HepG2 (cell line): ENCODE measurements around the gene ADSL. TPM values are rescaled to one million over a fixed set of nuclear protein-coding genes. Genes with fewer than 3 reads are reported as not detected.

Experiments
- ATAC-seq: fragments of 200-7000 bp; cut with Tn5 transposase; 3 replicates; pipeline ENCODE4 v1.9.1; 2020; ENCODE audit warnings: mild to moderate bottlenecking, moderate library complexity
- BruUV-seq: library from RNA; stranded (reverse); fragments of 400-500 nt; replicated peaks from 2 replicates; lab custom pipeline; 2021; lab: Mats Ljungman, UMichigan
- CTCF ChIA-PET: fragments of 300-600 bp; formaldehyde crosslinking; extraction: SDS; loops from one replicate; lab custom pipeline; 2021; ENCODE audit warnings: low total read pairs, inconsistent platforms, low intra/inter-chr PET ratio; lab: Yijun Ruan, JAX
- POLR2A ChIA-PET: fragments of 350-600 bp; sonication (Branson Sonifier 250); formaldehyde crosslinking; loops from one replicate; lab custom pipeline; 2020; ENCODE audit warnings: antibody characterized with exemption, inconsistent platforms; lab: Yijun Ruan, JAX
- DNase-seq: peaks from one replicate; pipeline ENCODE4 v3.0.0-alpha.2; 2015; ENCODE audit warnings: low spot score
- FAIRE-seq: peaks from 3 replicates; lab custom pipeline; 2011; peaks lifted over from hg19 to GRCh38; lab: Jason Lieb, UNC
- H2AFZ ChIP-seq: one replicate; pipeline ENCODE4 v1.6.1; 2011; ENCODE audit warnings: low read length, inconsistent platforms
- H3K27ac ChIP-seq: fragments of 300-600 bp; 3 replicates; pipeline ENCODE4 v1.8.0; 2011; ENCODE audit warnings: mixed run types, mild to moderate bottlenecking, mixed read lengths, low read length, inconsistent platforms; ENCODE audit not compliant: insufficient read depth; ENCODE audit errors: extremely low read length
- H3K27me3 ChIP-seq, 2 experiments: fragments of 200-600 bp in 1 of 2; 2 replicates in 1 of 2; 3 replicates in 1 of 2; pipeline versions ENCODE4 v1.6.0 to v1.8.0; 2011; ENCODE audit warnings: low read length in 2 of 2, mild to moderate bottlenecking in 2 of 2, moderate library complexity in 2 of 2, inconsistent platforms in 1 of 2; ENCODE audit not compliant: insufficient read depth in 2 of 2, control insufficient read depth in 1 of 2
- H3K36me3 ChIP-seq, 2 experiments: fragments of 200-600 bp in 1 of 2; replicated peaks in 1 of 2; 2 replicates in 1 of 2; 3 replicates in 1 of 2; pipeline versions ENCODE4 v1.5.1 to v1.8.0; 2011; ENCODE audit warnings: low read length in 2 of 2, inconsistent platforms in 1 of 2; ENCODE audit not compliant: insufficient read depth in 2 of 2, control insufficient read depth in 1 of 2
- H3K4me1 ChIP-seq: 2 replicates; pipeline ENCODE4 v1.5.1; 2012; ENCODE audit warnings: low read length, inconsistent platforms; ENCODE audit not compliant: insufficient read depth
- H3K4me2 ChIP-seq: 2 replicates; pipeline ENCODE4 v1.6.0; 2011; ENCODE audit warnings: low read depth, low read length, inconsistent platforms
- H3K4me3 ChIP-seq, 3 experiments: fragments of 200-600 bp in 1 of 3; sonication (generic), shearing (Covaris generic) in 1 of 3; replicated peaks in 1 of 3; 2 replicates each; pipeline ENCODE4 v1.5.1; 2011 to 2016; ENCODE audit warnings: low read length in 3 of 3, inconsistent platforms in 2 of 3, low read depth in 2 of 3, mild to moderate bottlenecking in 2 of 3, control low read depth in 1 of 3, mixed read lengths in 1 of 3; ENCODE audit not compliant: insufficient read depth in 1 of 3
- H3K79me2 ChIP-seq: one replicate; pipeline ENCODE4 v1.6.1; 2011; ENCODE audit warnings: low read length, inconsistent platforms; ENCODE audit not compliant: insufficient read depth
- H3K9ac ChIP-seq: 2 replicates; pipeline ENCODE4 v1.6.0; 2011; ENCODE audit warnings: mild to moderate bottlenecking, low read depth, low read length, inconsistent platforms; ENCODE audit not compliant: insufficient read depth
- H3K9me3 ChIP-seq: 2 replicates; pipeline ENCODE4 v1.5.1; 2012; ENCODE audit warnings: mild to moderate bottlenecking, low read length
- H4K20me1 ChIP-seq: 2 replicates; pipeline ENCODE4 v1.6.0; 2011; ENCODE audit warnings: inconsistent platforms, mild to moderate bottlenecking, low read length, moderate library complexity; ENCODE audit not compliant: insufficient read depth
- CHCHD3 ChIP-seq: sonication (generic); formaldehyde crosslinking; IDR thresholded peaks from 2 replicates; pipeline ENCODE4 v1.8.0; 2022; ENCODE audit warnings: mild to moderate bottlenecking, missing genetic modification reagents, moderate library complexity
- HOXA5 ChIP-seq: sonication (generic); formaldehyde crosslinking; IDR thresholded peaks from 2 replicates; pipeline ENCODE4 v1.4.0; 2020; ENCODE audit warnings: missing genetic modification reagents
- NFRKB ChIP-seq: fragments of 450-650 bp; IDR thresholded peaks from 2 replicates; pipeline ENCODE4 v1.6.1; 2017
- NR2F6 ChIP-seq, 2 experiments: IDR thresholded peaks; 2 replicates each; pipeline ENCODE4 v1.6.1; 2016; ENCODE audit warnings: antibody characterized with exemption in 1 of 2, mild to moderate bottlenecking in 1 of 2
- PAF1 ChIP-seq: IDR thresholded peaks from 2 replicates; pipeline ENCODE4 v1.6.1; 2016; ENCODE audit warnings: missing genetic modification reagents, missing compliant biosample characterization
- RBM22 ChIP-seq: fragments of 200-400 bp; formaldehyde crosslinking; optimal IDR thresholded peaks from 2 replicates; pipeline ENCODE3; 2017; ENCODE audit warnings: mild to moderate bottlenecking, low read length, moderate library complexity
- SALL2 ChIP-seq: sonication (generic); formaldehyde crosslinking; IDR thresholded peaks from 2 replicates; pipeline ENCODE4 v1.8.1; 2023; ENCODE audit warnings: mild to moderate bottlenecking, missing genetic modification reagents, inconsistent platforms
- SP2 ChIP-seq: sonication (generic); formaldehyde crosslinking; IDR thresholded peaks from 2 replicates; pipeline ENCODE4 v1.5.1; 2020; ENCODE audit warnings: mild to moderate bottlenecking, missing genetic modification reagents
- U2AF1 ChIP-seq: fragments of 200-400 bp; formaldehyde crosslinking; optimal IDR thresholded peaks from 2 replicates; pipeline ENCODE3; 2017; ENCODE audit warnings: mild to moderate bottlenecking, low read depth, low read length
- ZNF124 ChIP-seq: sonication (generic); formaldehyde crosslinking; IDR thresholded peaks from 2 replicates; pipeline ENCODE4 v1.4.0; 2020; ENCODE audit warnings: missing genetic modification reagents
- ZNF225 ChIP-seq: sonication (generic); formaldehyde crosslinking; IDR thresholded peaks from 2 replicates; pipeline ENCODE4 v1.4.0; 2020; ENCODE audit warnings: mild to moderate bottlenecking, missing genetic modification reagents
- ZNF251 ChIP-seq: sonication (generic); formaldehyde crosslinking; IDR thresholded peaks from 2 replicates; pipeline ENCODE4 v1.9.0; 2021; ENCODE audit warnings: mild to moderate bottlenecking, missing genetic modification reagents
- ZNF33A ChIP-seq: sonication (generic); formaldehyde crosslinking; IDR thresholded peaks from 2 replicates; pipeline ENCODE4 v1.5.1; 2020; ENCODE audit warnings: missing genetic modification reagents, mild to moderate bottlenecking, moderate library complexity, borderline replicate concordance
- ZNF383 ChIP-seq: sonication (generic); formaldehyde crosslinking; IDR thresholded peaks from 2 replicates; pipeline ENCODE4 v1.4.0; 2020; ENCODE audit warnings: missing genetic modification reagents, mild to moderate bottlenecking, borderline replicate concordance
- ZSCAN20 ChIP-seq: sonication (generic); formaldehyde crosslinking; IDR thresholded peaks from 2 replicates; pipeline ENCODE4 v1.4.0; 2020; ENCODE audit warnings: missing genetic modification reagents, mild to moderate bottlenecking, borderline replicate concordance
- WGBS: methylation state at CpG from one replicate; pipeline ENCODE4 v1.1.6; 2017; ENCODE audit warnings: low lambda C conversion rate; 5-methylcytosine and 5-hydroxymethylcytosine counted together
- in situ Hi-C: cut with HindIII; loops from 2 replicates; pipeline ENCODE4 v1.10.0; 2017; ENCODE audit warnings: low pct_unique_long_range_greater_than_20kb; ENCODE audit not compliant: extremely low pct_ligation_motif_present
- intact Hi-C: fragments of 100-400 bp; cut with micrococcal nuclease; formaldehyde crosslinking; loops from one replicate; pipeline ENCODE4 v1.10.0; 2022; ENCODE audit not compliant: unreplicated experiment
- polyA plus RNA-seq, 8 experiments: library from polyadenylated mRNA; depleted of rRNA in 3 of 8; stranded (reverse) in 7 of 8; unstranded in 1 of 8; fragments of >200 nt; fragmentation: Illumina TruSeq in 4 of 8; extraction: Trizol in 4 of 8; gene quantifications; 2 replicates each; pipeline versions ENCODE4 v1.2.1 to v1.2.3, GENCODE V29; 2011 to 2016; ENCODE audit warnings: low read depth in 4 of 8, missing spikeins in 1 of 8, mixed read lengths in 1 of 8; ENCODE audit not compliant: insufficient read depth in 1 of 8
- total RNA-seq, 5 experiments: library from RNA; depleted of rRNA; stranded (reverse); fragments of >200 nt; fragmentation: Illumina TruSeq; extraction: Trizol; gene quantifications; 2 replicates each; pipeline ENCODE4 v1.2.3, GENCODE V29; 2016; ENCODE audit warnings: low read depth in 1 of 5
- TF ChIP-seq, protein P1 (sequence below): sonication (generic); formaldehyde crosslinking; IDR thresholded peaks from 2 replicates; pipeline ENCODE4 v1.5.1; 2020; ENCODE audit warnings: missing genetic modification reagents, mild to moderate bottlenecking, borderline replicate concordance
- TF ChIP-seq, protein P2 (sequence below): sonication (generic); formaldehyde crosslinking; IDR thresholded peaks from 2 replicates; pipeline ENCODE4 v1.4.0; 2020; ENCODE audit warnings: missing genetic modification reagents
- TF ChIP-seq, protein P3 (sequence below): sonication (generic); formaldehyde crosslinking; IDR thresholded peaks from 2 replicates; pipeline ENCODE4 v1.5.0; 2020; ENCODE audit warnings: missing genetic modification reagents
- TF ChIP-seq, protein P4 (sequence below): sonication (generic); formaldehyde crosslinking; IDR thresholded peaks from 2 replicates; pipeline ENCODE4 v1.4.0; 2020; ENCODE audit warnings: mild to moderate bottlenecking, missing genetic modification reagents

Gene ADSL
- total and polyA plus RNA-seq, 2 of the 13 experiments (the other 11 are each of a cell fraction or from before 2014, with no cell fraction given): 123 to 174 TPM

DNA sequence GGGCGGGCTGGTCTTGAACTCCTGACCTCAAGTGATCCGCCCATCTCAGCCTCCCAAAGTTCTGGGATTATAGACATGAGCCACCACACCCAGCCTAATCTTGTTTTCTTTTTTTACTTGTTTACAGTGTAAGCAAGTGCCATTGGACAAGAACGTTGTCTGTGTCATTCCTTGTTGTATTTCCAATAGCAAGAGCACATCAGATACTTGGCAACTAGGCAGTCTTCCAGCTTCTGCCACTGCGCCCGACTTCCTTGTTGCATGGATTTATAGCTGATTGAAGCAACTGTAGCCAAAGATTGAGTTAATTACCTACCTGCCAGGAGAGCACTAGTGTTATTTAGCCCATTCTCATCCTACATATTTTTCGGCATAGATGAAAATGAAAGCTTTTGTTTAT is 21.0 kb downstream of the ADSL start (continued):
- TF ChIP-seq RBM22: no peak
- TF ChIP-seq ZNF33A (CRISPR knock-in tag): no peak
- TF ChIP-seq HOXA5 (CRISPR knock-in tag): no peak
- TF ChIP-seq, protein P1, sequence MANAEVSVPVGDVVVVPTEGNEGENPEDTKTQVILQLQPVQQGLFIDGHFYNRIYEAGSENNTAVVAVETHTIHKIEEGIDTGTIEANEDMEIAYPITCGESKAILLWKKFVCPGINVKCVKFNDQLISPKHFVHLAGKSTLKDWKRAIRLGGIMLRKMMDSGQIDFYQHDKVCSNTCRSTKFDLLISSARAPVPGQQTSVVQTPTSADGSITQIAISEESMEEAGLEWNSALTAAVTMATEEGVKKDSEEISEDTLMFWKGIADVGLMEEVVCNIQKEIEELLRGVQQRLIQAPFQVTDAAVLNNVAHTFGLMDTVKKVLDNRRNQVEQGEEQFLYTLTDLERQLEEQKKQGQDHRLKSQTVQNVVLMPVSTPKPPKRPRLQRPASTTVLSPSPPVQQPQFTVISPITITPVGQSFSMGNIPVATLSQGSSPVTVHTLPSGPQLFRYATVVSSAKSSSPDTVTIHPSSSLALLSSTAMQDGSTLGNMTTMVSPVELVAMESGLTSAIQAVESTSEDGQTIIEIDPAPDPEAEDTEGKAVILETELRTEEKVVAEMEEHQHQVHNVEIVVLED (CRISPR knock-in tag): no peak
- no peak for TF ChIP-seq U2AF1
- no peak for TF ChIP-seq CHCHD3
- no peak for TF ChIP-seq SP2 (CRISPR knock-in tag)

DNA sequence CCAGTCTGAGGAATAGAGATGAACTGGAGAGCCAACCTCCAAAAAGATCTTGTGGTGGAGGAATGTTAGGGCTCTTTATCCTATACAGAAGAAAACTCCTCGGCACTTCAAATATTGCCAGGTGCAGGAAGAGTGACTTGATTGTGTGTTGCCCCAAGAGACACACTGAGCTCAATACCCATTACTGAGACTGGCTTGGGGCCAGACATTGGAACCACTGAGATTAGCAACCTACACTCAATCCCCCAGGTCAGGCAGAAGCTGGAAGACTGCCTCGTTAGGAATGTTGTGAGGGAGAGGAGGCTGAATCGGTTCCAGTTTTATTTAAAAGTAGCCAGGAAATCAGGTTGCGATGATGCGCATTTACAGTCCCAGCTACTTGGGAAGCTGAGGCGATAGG is 21.7 kb downstream of the ADSL start:
- no peak overlapping the region for H3K4me2 ChIP-seq
- in situ Hi-C loops: no loop called here
- H4K20me1 ChIP-seq: no peaks in the 10 kb centered on the region
- FAIRE-seq (no peak), DNase-seq (no peak), ATAC-seq (no peak)
- intact Hi-C loops: no loop called here
- CTCF ChIA-PET: no interaction called here
- H3K79me2 ChIP-seq: peaks cover 4% of the 10 kb centered on the region
- H2AFZ ChIP-seq: no peak overlapping the region
- H3K4me1 ChIP-seq: no peaks in the 10 kb centered on the region
- H3K9me3 ChIP-seq: no peaks in the 10 kb centered on the region
- H3K27me3 ChIP-seq: no peaks in the 10 kb centered on the region; a peak in 1 of 5 replicates
- peaks cover 20 to 56% of the 10 kb centered on the region in 2 experiments for H3K36me3 ChIP-seq
- POLR2A ChIA-PET: no interaction called here
- no peak overlapping the region for H3K27ac ChIP-seq
- no TSS peak for BruUV-seq
- H3K4me3 ChIP-seq: no peak overlapping the region
- WGBS: 99% methylated on average over 6 of the region's 6 CpGs
- H3K9ac ChIP-seq: no peak overlapping the region
- no peak for TF ChIP-seq ZNF124 (CRISPR knock-in tag)
- no peak for TF ChIP-seq NR2F6 (IDR thresholded peaks at IDR 0.05)
- TF ChIP-seq NR2F6 (CRISPR knock-in tag; IDR thresholded peaks at IDR 0.05): no peak
- no peak for TF ChIP-seq ZNF251
- TF ChIP-seq, protein P2, sequence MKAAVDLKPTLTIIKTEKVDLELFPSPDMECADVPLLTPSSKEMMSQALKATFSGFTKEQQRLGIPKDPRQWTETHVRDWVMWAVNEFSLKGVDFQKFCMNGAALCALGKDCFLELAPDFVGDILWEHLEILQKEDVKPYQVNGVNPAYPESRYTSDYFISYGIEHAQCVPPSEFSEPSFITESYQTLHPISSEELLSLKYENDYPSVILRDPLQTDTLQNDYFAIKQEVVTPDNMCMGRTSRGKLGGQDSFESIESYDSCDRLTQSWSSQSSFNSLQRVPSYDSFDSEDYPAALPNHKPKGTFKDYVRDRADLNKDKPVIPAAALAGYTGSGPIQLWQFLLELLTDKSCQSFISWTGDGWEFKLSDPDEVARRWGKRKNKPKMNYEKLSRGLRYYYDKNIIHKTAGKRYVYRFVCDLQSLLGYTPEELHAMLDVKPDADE: no peak
- TF ChIP-seq ZNF225 (CRISPR knock-in tag): no peak
- TF ChIP-seq SALL2 (CRISPR knock-in tag): no peak
- TF ChIP-seq, protein P3, sequence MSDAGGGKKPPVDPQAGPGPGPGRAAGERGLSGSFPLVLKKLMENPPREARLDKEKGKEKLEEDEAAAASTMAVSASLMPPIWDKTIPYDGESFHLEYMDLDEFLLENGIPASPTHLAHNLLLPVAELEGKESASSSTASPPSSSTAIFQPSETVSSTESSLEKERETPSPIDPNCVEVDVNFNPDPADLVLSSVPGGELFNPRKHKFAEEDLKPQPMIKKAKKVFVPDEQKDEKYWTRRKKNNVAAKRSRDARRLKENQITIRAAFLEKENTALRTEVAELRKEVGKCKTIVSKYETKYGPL (CRISPR knock-in tag): no peak
- TF ChIP-seq PAF1 (CRISPR knock-in tag): no peak
- TF ChIP-seq ZNF383: no peak
- TF ChIP-seq, protein P4, sequence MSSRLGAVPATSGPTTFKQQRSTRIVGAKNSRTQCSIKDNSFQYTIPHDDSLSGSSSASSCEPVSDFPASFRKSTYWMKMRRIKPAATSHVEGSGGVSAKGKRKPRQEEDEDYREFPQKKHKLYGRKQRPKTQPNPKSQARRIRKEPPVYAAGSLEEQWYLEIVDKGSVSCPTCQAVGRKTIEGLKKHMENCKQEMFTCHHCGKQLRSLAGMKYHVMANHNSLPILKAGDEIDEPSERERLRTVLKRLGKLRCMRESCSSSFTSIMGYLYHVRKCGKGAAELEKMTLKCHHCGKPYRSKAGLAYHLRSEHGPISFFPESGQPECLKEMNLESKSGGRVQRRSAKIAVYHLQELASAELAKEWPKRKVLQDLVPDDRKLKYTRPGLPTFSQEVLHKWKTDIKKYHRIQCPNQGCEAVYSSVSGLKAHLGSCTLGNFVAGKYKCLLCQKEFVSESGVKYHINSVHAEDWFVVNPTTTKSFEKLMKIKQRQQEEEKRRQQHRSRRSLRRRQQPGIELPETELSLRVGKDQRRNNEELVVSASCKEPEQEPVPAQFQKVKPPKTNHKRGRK (CRISPR knock-in tag): no peak
- TF ChIP-seq ZSCAN20 (CRISPR knock-in tag): no peak
- TF ChIP-seq NFRKB: no peak
